22Rv1 (cell line): ENCODE data around the gene HOXD3.

ENCODE experiments used
- ZFX ChIP-seq: fragments of 450-650 bp; IDR thresholded peaks from 2 replicates; pipeline ENCODE4 v1.6.1; 2017; ENCODE audit warnings: antibody characterized with exemption, borderline replicate concordance
- TF ChIP-seq, protein P1 (sequence below): fragments of 450-650 bp; IDR thresholded peaks from 2 replicates; pipeline ENCODE4 v1.5.1; 2017; ENCODE audit warnings: mild to moderate bottlenecking

GRCh38 chr2:176170602-176171305, 13.6 kb downstream of the HOXD3 start:
- TF ChIP-seq, protein P1, sequence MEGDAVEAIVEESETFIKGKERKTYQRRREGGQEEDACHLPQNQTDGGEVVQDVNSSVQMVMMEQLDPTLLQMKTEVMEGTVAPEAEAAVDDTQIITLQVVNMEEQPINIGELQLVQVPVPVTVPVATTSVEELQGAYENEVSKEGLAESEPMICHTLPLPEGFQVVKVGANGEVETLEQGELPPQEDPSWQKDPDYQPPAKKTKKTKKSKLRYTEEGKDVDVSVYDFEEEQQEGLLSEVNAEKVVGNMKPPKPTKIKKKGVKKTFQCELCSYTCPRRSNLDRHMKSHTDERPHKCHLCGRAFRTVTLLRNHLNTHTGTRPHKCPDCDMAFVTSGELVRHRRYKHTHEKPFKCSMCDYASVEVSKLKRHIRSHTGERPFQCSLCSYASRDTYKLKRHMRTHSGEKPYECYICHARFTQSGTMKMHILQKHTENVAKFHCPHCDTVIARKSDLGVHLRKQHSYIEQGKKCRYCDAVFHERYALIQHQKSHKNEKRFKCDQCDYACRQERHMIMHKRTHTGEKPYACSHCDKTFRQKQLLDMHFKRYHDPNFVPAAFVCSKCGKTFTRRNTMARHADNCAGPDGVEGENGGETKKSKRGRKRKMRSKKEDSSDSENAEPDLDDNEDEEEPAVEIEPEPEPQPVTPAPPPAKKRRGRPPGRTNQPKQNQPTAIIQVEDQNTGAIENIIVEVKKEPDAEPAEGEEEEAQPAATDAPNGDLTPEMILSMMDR = no peak
- TF ChIP-seq ZFX = no peak
